HG03460 (cell line): ENCODE measurements around the gene ALG1.
"Not testable (repeated sequence)": the region's sequence is repeated elsewhere in the genome, so short reads cannot be mapped to it uniquely, and the experiment has no call there.

Experiments used
- ATAC-seq: cut with Tn5 transposase; IDR thresholded peaks from one replicate; pipeline ENCODE4 v1.9.1; 2021; ENCODE audit not compliant: unreplicated experiment

The ALG1 gene

GRCh38 chr16:5097061-5097469 lies 25.4 kb downstream of the ALG1 start:
- not testable (repeated sequence) for ATAC-seq

- ATAC-seq: peak; percentile 94
Measured at GRCh38 chr16:5097470-5098220, 26.0 kb downstream of the ALG1 start, which contains the start of gene EEF2KMT. TSS of gene EEF2KMT (minus strand) at chr16:5097795. CDS start at chr16:5097739, 56 bp downstream.

GRCh38 chr16:5098221-5099159 lies 26.8 kb downstream of the ALG1 start:
- peak; percentile 75 for ATAC-seq

GRCh38 chr16:5099174-5099573 lies 27.5 kb downstream of the ALG1 start:
- ATAC-seq: not testable (repeated sequence)

GRCh38 chr16:5103296-5104032 lies 31.8 kb downstream of the ALG1 start:
- ATAC-seq: not testable (repeated sequence)

- ATAC-seq: not testable (repeated sequence)
Measured at GRCh38 chr16:5105039-5105438, 33.4 kb downstream of the ALG1 start.

- no peak for ATAC-seq
Measured at GRCh38 chr16:5108505-5109158, 37.0 kb downstream of the ALG1 start.

- ATAC-seq: not testable (repeated sequence)
Measured at GRCh38 chr16:5110933-5111332, 39.3 kb downstream of the ALG1 start.

GRCh38 chr16:5116780-5117295 lies 45.2 kb downstream of the ALG1 start:
- ATAC-seq: not testable (repeated sequence)

- ATAC-seq: not testable (repeated sequence)
Measured at GRCh38 chr16:5117300-5118087, 45.9 kb downstream of the ALG1 start.

- not testable (repeated sequence) for ATAC-seq
Measured at GRCh38 chr16:5131467-5132004, 59.9 kb downstream of the ALG1 start.

GRCh38 chr16:5132915-5133600 lies 61.4 kb downstream of the ALG1 start:
- not testable (repeated sequence) for ATAC-seq

GRCh38 chr16:5134739-5135452 lies 63.3 kb downstream of the ALG1 start:
- not testable (repeated sequence) for ATAC-seq
